ENCODE results near the gene GDAP2.

GRCh38 chr1:117841117-117841650 lies 88.2 kb downstream of the GDAP2 start:
- TF ChIP-seq CTCF (IDR thresholded peaks at IDR 0.05): no peak
- no peak for TF ChIP-seq POLR2A (IDR thresholded peaks at IDR 0.05)

Data from suprapubic skin (tissue), 3 donors.